ENCODE measurements around the gene SLC4A5. TPM values are rescaled to one million over a fixed set of nuclear protein-coding genes. Genes with fewer than 3 reads are reported as not detected.

SLC4A5 gene
- total RNA-seq, 1 experiment from 2014 or later, result 0.70 TPM

- no peak for TF ChIP-seq CTCF (IDR thresholded peaks at IDR 0.05; ENCODE audit: unreplicated experiment)
- H3K4me3 Mint-ChIP-seq (ENCODE audit: unreplicated experiment), result no peak overlapping the region
- CTCF ChIA-PET, result interaction anchor here (1.3 kb wide), 2 partner anchors 34 to 37 kb away, joined by 3 read pairs; no protein-coding TSS in a partner anchor
- peaks cover 98% of the 10 kb centered on the region for H3K36me3 Mint-ChIP-seq (ENCODE audit: insufficient read depth, unreplicated experiment)
- POLR2A ChIA-PET, result interaction anchor here (0.7 kb wide), 1 partner anchor 14 kb away, joined by 3 read pairs; no protein-coding TSS in a partner anchor
- intact Hi-C loops (cut with micrococcal nuclease), result no loop called here
- H3K27ac Mint-ChIP-seq (ENCODE audit: low read depth, unreplicated experiment), result no peak overlapping the region
- H3K9me3 Mint-ChIP-seq (ENCODE audit: unreplicated experiment), result no peaks in the 10 kb centered on the region
- BruUV-seq (replicated peaks), result no TSS peak
- no peaks in the 10 kb centered on the region for H3K27me3 Mint-ChIP-seq (ENCODE audit: insufficient read depth, unreplicated experiment)
- H3K4me1 Mint-ChIP-seq (ENCODE audit: insufficient read depth, unreplicated experiment), result no peaks in the 10 kb centered on the region
- DNase-seq (ENCODE audit: unreplicated experiment), result no peak
Observed at GRCh38 chr2:74212702-74213410, 130.4 kb downstream of the SLC4A5 start.

- Mint-ChIP-seq H3K27ac (ENCODE audit: low read depth, unreplicated experiment) (peak overlapping the region; percentile 75), H3K4me3 (ENCODE audit: unreplicated experiment) (peak overlapping the region; percentile 43), H3K9me3 (ENCODE audit: unreplicated experiment) (no peaks in the 10 kb centered on the region), H3K27me3 (ENCODE audit: insufficient read depth, unreplicated experiment) (no peaks in the 10 kb centered on the region), H3K36me3 (ENCODE audit: insufficient read depth, unreplicated experiment) (peaks cover 91% of the 10 kb centered on the region), H3K4me1 (ENCODE audit: insufficient read depth, unreplicated experiment) (peaks cover 33% of the 10 kb centered on the region)
- intact Hi-C loops (cut with micrococcal nuclease), result no loop called here
- no peak for TF ChIP-seq CTCF (IDR thresholded peaks at IDR 0.05; ENCODE audit: unreplicated experiment)
- POLR2A ChIA-PET, result interaction anchor here (0.7 to 3.0 kb wide), 10 partner anchors 10 to 378 kb away, joined by 3 to 40 read pairs (median 4); partner anchors contain the start of genes MOB1A and STAMBP
- CTCF ChIA-PET, result interaction anchor here (0.7 to 1.9 kb wide), 8 partner anchors 8 to 384 kb away, joined by 3 to 10 read pairs (median 4); no protein-coding TSS in a partner anchor
- DNase-seq (ENCODE audit: unreplicated experiment), result peak; percentile 57
- no TSS peak for BruUV-seq (replicated peaks)
Observed at GRCh38 chr2:74206180-74206688, 137.0 kb downstream of the SLC4A5 start.

GRCh38 chr2:74205596-74205995 lies 137.6 kb downstream of the SLC4A5 start:
- peak overlapping the region; percentile 75 for H3K27ac Mint-ChIP-seq (ENCODE audit: low read depth, unreplicated experiment)
- H3K4me1 Mint-ChIP-seq (ENCODE audit: insufficient read depth, unreplicated experiment), result peaks cover 39% of the 10 kb centered on the region
- BruUV-seq (replicated peaks), result no TSS peak
- H3K27me3 Mint-ChIP-seq (ENCODE audit: insufficient read depth, unreplicated experiment), result no peaks in the 10 kb centered on the region
- no peaks in the 10 kb centered on the region for H3K9me3 Mint-ChIP-seq (ENCODE audit: unreplicated experiment)
- peaks cover 86% of the 10 kb centered on the region for H3K36me3 Mint-ChIP-seq (ENCODE audit: insufficient read depth, unreplicated experiment)
- DNase-seq (ENCODE audit: unreplicated experiment), result peak; percentile 59
- peak overlapping the region; percentile 43 for H3K4me3 Mint-ChIP-seq (ENCODE audit: unreplicated experiment)
- TF ChIP-seq CTCF (IDR thresholded peaks at IDR 0.05; ENCODE audit: unreplicated experiment), result no peak
- POLR2A ChIA-PET, result interaction anchor here (0.7 to 3.0 kb wide), 11 partner anchors 11 to 377 kb away, joined by 3 to 40 read pairs (median 3); partner anchors contain the start of genes MOB1A and STAMBP
- CTCF ChIA-PET, result interaction anchor here (0.7 to 1.9 kb wide), 6 partner anchors 9 to 383 kb away, joined by 3 to 10 read pairs (median 4); no protein-coding TSS in a partner anchor
- intact Hi-C loops (cut with micrococcal nuclease), result no loop called here

GRCh38 chr2:74205113-74205512 lies 138.1 kb downstream of the SLC4A5 start:
- H3K36me3 Mint-ChIP-seq (ENCODE audit: insufficient read depth, unreplicated experiment), result peaks cover 81% of the 10 kb centered on the region
- POLR2A ChIA-PET, result interaction anchor here (0.9 to 3.0 kb wide), 7 partner anchors 11 to 237 kb away, joined by 3 to 40 read pairs (median 5); partner anchors contain the start of gene MOB1A
- peak overlapping the region; percentile 43 for H3K4me3 Mint-ChIP-seq (ENCODE audit: unreplicated experiment)
- no peak for TF ChIP-seq CTCF (IDR thresholded peaks at IDR 0.05; ENCODE audit: unreplicated experiment)
- H3K9me3 Mint-ChIP-seq (ENCODE audit: unreplicated experiment), result no peaks in the 10 kb centered on the region
- BruUV-seq (replicated peaks), result no TSS peak
- intact Hi-C loops (cut with micrococcal nuclease), result no loop called here
- CTCF ChIA-PET, result interaction anchor here (0.6 to 1.9 kb wide), 5 partner anchors 9 to 130 kb away, joined by 3 to 10 read pairs (median 4); no protein-coding TSS in a partner anchor
- no peaks in the 10 kb centered on the region for H3K27me3 Mint-ChIP-seq (ENCODE audit: insufficient read depth, unreplicated experiment)
- DNase-seq (ENCODE audit: unreplicated experiment), result no peak
- peaks cover 44% of the 10 kb centered on the region for H3K4me1 Mint-ChIP-seq (ENCODE audit: insufficient read depth, unreplicated experiment)
- H3K27ac Mint-ChIP-seq (ENCODE audit: low read depth, unreplicated experiment), result peak overlapping the region; percentile 75
